ENCODE data around the gene ADISSP.

The ADISSP gene

DNA sequence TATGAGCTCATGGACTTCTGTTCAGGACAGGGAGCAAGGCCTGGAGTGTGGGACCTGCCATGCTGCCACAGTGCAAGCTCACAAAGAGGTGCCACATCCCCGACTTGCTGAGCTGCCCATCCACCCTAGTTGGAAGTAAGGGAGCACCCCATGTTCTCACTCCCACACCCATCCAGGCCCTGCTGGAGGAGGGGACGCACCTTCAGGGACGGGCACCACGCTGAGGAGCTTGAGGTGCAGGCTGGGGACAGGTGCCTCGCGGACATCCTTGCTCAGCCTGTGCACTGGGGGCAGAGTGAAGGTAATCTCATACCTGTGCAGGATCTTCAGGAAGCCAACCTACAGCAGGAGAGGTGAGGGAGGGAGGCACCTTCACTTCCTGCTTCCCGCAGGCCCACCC, 12.3 kb downstream of the ADISSP start:
- no peak for DNase-seq (ENCODE audit: low read depth)

DNA sequence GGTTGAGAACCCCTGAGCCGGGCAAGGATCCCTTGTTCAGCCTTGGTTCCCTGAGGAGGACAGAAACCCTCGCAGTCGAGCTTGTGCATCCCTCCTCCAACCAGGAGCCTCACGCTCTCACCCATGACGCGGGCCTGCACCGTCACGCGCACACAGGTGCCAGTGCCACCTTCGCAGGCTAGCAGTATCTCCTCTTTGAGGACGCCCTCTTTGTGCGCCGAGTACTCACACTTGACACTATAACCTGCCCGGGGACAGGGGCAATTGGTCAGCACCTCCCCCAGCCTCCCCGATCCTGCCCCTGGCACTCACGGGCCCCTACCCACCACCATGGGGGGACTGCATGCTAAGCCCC, 13.3 kb downstream of the ADISSP start:
- DNase-seq (ENCODE audit: low read depth): no peak

DNA sequence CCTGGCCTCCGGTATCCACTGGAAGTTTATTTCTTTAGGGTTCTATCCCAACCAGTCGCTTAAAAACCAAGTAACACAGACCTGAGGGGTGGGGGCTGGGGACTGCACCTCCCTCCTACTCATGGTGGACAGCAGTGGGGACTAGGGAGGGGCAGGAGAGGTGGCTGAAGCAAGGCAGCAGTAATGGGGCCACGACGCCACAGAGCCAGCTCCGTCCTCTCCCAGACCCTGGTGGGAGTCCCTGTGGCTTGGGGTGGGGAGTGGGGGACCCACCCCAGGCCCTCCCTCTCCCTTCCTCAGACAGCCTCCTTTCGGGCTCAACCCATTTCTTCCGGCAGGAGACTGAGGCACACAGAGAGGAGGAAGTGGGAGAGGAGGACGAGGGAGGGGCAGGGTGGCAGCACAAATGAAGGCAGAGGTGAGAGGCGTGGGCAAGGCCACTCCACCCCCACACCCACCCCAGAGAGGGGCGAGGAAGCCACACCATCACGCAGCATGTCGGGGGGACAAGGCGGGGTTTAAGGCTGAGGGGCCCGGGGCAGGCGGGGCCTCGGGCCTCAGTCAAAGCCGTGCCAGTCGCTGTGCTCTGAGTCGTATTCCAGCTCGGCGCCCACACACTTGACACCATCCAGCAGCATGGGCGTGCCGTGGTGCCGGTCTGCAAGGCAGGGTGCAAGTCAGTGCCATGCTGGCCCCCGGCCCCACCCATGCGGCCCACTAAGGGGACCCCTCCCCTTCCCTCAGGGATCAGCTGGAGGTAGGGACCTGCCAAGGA, 13.9 kb downstream of the ADISSP start:
- DNase-seq (ENCODE audit: low read depth): no peak

DNA sequence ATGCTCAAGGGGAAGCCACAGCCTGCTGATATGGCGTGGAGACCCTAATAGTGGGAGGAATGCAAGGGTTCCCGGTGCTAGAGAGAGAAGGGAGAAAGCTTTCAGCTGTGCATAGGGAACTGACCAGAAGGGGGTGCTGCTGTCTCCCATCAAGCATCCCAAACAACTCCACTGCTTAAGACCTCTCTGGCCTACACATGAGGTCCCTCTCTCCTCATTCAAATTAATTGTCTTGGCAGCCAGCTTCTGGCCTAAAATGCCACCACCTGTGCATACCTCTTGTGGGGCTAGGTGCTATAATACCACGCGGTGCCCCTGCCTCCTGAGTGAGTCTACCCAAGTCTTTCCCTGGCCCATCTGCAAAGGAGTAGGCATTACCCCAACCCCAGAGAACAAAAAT, 14.5 kb downstream of the ADISSP start:
- DNase-seq (ENCODE audit: low read depth): peak; percentile 48

DNA sequence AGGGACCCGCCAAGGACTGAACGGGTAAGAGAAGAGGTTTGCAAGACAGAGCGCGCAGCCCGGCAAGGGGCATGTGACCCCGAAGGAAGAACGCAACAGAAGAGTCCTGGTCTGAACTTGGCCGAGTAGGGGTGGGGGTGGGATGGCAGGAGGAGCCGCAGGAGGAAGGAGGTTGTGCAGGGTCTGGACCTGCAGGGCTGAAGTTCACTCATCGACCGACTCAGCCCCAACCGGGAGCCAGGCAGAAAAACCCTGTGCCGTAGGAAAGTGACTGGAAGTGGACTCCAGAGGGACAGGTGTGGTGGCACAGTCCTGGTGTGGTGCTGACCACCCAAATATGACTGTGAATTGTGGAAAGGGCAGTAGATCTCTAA, 15.2 kb downstream of the ADISSP start:
- DNase-seq (ENCODE audit: low read depth): no peak

DNA sequence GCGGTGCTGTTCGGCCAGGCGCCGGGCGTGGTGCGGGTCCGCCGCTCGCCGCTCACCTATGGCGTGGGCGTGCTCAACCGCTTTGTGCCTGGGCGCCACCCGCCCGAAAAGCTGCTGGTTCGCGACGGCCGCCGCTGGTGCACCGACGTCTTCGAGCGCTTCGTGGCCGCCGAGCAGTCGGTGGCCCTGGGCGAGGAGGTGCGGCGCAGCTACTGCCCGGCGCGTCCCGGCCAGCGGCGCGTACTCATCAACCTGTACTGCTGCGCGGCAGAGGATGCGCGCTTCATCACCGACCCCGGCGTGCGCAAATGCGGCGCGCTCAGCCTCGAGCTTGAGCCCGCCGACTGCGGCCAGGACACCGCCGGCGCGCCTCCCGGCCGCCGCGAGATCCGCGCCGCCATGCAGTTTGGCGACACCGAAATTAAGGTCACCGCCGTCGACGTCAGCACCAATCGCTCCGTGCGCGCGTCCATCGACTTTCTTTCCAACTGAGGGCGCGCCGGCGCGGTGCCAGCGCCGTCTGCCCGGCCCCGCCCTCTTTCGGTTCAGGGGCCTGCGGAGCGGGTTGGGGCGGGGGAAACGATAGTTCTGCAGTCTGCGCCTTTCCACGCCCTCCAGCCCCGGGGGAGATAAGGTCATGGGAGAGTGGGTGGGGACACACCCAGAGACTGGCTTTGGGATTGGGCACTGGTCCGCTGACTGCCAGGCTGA, 15.7 kb downstream of the ADISSP start:
- peak; percentile 18 for DNase-seq (ENCODE audit: low read depth)

DNA sequence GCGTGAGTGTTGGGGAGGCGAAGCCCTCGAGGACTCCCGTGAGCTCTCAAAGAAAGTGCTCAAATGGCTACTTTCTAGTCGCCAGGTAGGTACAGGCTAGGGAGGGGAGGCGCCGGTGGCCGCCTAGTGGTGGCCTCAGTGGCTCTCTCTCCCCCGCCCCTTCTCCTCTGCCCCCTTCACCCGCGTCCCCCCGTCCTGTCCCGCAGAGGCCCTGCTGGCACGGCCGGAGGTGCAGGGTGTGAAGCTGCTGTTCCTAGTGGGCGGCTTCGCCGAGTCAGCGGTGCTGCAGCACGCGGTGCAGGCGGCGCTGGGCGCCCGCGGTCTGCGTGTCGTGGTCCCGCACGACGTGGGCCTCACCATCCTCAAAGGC, 16.3 kb downstream of the ADISSP start:
- no peak for DNase-seq (ENCODE audit: low read depth)

DNA sequence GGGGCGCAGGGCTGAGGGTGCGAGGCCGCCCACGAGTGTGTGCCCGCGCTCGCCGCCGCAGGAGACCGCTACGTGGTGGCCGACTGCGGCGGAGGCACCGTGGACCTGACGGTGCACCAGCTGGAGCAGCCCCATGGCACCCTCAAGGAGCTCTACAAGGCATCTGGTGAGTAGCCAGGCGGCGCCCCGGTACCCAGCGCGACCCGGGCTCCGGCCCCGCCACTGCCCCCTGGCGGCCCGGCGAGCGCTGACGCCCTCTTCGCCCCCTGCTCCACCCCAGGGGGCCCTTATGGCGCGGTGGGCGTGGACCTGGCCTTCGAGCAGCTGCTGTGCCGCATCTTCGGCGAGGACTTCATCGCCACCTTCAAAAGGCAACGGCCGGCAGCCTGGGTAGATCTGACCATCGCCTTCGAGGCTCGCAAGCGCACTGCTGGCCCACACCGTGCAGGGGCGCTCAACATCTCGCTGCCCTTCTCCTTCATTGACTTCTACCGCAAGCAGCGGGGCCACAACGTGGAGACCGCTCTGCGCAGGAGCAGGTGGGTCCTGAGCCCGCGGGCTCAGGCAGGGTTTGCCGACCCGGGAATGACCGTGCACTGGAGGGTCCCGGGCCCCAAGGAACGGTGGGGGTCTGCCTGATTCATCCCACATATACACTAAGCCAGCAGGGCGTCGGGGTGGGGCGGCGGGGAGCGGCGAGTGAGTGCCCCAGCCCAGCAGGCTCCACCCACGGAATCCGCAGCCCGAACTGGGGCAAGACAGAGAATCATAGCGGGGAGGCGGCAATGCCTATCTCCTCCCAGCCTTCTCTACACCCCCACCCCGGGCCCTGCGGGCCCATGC, 17.6 kb downstream of the ADISSP start:
- DNase-seq (ENCODE audit: low read depth): peak; percentile 10

DNA sequence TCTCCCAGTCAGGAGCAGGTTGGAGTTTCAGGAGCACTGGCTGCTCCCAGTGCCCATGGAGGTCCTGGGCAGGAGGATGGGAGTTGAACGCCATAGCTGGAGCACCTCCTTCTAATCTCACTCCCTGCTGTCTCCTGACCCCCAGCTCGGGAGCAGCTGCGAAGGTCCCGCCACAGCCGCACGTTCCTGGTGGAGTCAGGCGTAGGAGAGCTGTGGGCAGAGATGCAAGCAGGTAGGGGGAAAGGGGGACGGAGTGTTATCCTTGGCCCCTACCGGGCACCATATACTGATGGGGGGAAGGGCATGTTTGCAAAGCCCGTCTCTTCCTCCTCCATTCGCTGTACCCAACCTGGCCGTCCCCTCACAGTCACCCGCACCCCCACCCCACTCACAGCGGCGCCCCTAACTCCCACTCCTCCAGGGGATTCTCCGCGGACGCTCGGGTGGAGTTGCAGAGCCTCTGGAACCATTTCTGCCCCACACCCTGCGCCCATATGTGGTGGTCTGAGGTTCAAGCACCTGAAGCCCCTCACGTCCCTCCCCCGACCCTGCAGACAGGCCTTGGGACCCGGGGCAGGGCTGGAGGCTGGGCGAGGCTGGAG, 18.4 kb downstream of the ADISSP start:
- DNase-seq (ENCODE audit: low read depth): no peak

DNA sequence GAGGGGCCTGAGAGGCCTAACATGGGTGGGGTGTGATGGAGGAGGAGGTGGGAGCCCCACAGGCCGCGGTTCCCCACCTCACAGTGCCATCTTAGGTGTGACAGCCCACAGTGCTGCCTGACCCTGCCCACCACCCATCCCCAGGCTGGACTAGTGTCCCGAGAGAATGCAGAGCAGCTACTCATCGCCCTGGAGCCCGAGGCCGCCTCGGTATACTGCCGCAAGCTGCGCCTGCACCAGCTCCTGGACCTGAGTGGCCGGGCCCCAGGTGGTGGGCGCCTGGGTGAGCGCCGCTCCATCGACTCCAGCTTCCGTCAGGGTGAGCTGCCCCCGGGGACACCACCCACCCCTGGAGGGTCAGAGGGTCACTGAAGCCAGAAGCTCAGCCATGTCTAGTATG, 19.5 kb downstream of the ADISSP start:
- DNase-seq (ENCODE audit: low read depth): no peak

DNA sequence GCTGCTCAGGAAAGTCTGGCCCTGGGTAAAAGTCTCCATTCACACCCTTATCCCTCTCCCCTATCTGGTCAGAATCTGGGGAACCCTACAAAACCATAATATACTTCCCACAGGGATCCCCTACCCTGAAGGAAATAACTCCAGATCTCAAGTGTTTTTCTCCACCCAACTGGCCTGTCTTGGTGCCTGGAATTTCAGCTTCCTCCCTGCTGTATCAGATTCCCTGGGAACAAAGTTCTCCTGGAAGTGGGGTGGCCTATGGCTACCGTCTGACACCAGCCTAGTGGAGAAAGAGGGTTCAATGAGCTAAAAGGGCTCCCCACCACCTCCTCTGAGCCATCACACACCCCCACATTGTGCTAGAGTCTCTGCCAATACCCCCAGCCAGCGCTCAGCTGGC, 20.1 kb downstream of the ADISSP start:
- DNase-seq (ENCODE audit: low read depth): no peak

DNA sequence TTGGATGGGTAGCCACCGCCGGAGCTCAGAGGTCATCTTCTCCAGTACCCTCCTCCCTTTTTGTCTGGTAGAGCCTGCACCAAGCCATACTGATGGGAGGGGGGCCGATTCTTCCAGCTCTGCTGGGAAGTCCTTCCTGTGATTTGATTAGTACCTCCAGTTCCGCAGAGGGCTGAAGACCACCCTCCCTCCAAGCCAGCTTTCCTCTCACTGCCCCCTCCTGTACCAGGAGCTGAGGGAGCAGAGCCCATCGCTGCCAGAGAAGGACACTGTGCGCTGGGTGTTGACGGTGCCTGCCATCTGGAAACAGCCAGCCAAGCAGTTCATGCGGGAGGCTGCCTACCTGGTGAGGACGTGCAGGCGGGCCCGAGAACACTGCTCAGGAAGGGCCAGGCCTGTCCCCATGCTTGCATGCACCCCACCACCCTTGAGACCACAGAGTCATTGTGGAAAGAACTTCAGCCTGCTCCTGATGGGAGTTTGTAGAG, 21.8 kb downstream of the ADISSP start:
- no peak for DNase-seq (ENCODE audit: low read depth)

DNA sequence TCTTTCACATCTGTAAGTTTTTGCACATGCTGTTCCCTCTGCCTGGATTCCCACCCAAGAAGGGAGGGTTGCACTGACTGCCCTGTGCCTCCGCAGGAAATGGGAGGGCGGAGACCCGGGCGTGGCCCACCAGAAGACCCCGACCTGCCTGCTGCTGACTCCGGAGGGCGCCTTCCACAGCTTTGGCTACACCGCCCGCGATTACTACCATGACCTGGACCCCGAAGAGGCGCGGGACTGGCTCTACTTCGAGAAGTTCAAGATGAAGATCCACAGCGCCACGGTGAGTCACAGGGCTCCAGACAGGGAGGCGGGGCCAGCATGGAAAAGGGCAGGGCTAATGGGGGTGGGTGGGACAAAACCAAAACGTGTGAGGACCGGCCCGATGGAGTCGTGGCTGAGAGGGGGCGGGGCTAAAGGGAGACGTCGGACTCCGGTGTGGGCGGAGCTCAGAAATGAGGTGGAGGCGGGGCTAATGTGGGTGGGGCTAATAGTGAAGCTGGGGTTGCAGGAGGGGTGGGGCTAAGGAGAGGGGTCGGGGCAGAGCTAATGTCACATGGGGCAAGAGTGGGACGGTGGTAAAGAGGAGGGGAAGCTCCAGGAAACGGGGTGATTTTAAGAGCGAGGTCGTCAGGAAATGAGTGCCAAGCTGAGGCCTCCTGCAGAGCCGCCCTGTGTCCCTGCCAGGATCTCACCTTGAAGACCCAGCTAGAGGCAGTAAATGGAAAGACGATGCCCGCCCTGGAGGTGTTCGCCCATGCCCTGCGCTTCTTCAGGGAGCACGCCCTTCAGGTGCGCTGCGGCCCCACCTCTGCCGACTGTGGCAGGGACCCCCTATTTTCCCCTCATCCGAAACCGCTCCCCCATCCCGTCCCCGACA, 22.5 kb downstream of the ADISSP start:
- DNase-seq (ENCODE audit: low read depth): peak; percentile 57

DNA sequence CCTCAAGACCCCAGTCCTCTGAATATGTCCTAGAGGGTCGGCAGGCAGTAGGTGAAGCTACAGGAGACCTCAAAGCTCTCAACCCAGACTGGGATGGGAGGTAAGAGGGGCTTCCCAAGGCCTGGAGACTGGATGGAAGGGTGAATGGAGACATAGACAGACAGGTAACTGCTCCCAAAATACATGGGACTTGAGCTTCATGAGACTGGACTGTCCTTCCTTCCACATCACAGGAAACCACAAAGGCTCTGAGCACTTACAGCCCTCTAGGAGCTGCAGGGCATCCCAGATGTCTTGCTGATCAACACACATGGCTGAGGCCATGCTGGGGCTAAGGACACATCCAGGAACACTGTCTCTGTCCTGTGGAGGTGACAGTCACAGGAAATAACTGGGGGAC, 23.5 kb downstream of the ADISSP start:
- no peak for DNase-seq (ENCODE audit: low read depth)

DNA sequence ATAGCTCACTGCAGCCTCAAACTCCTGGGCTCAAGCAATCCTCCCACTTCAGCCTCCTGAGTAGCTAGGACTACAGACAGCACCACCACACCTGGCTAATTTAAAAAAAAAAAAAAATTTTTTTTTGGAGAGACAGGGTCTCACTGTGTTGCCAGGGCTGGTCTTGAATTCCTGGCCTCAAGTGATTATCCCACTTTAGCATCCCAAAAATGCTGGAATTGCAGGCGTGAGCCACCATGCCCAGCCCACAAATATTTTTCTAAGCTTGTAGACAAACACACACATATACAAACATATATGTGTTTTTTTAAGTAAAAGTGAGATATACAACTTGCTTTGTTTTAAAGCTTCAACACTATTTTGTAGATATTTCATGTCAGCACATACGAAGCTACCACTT, 24.3 kb downstream of the ADISSP start:
- no peak for DNase-seq (ENCODE audit: low read depth)

DNA sequence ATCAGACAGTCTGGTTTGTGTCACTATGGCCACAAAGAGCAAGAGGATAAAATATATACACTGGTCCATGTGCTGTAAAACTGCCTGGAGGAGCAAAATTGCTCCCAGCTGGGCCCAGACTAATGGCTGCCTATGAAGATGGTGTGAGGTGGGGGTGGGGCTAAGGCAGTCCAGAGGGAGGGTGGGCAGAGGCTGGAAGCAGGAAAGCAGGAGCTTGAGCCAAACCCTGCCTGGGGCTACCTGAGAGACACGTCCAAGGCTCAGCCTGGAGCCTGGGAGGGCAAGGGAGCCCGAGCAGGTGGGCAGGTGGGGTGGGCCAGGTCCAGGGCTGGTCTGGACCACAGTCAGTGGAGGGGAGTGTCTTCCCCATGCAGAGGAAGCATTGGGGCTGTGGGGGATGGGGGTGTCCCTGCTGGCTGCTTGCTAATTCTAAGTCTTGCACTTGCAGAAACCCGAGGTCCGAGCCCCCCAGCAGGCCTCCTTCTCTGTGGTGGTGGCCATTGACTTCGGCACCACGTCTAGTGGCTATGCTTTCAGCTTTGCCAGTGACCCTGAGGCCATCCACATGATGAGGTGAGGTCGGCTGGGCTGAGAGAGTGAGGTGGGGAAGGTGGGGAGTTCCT, 25.6 kb downstream of the ADISSP start:
- DNase-seq (ENCODE audit: low read depth): no peak

DNA sequence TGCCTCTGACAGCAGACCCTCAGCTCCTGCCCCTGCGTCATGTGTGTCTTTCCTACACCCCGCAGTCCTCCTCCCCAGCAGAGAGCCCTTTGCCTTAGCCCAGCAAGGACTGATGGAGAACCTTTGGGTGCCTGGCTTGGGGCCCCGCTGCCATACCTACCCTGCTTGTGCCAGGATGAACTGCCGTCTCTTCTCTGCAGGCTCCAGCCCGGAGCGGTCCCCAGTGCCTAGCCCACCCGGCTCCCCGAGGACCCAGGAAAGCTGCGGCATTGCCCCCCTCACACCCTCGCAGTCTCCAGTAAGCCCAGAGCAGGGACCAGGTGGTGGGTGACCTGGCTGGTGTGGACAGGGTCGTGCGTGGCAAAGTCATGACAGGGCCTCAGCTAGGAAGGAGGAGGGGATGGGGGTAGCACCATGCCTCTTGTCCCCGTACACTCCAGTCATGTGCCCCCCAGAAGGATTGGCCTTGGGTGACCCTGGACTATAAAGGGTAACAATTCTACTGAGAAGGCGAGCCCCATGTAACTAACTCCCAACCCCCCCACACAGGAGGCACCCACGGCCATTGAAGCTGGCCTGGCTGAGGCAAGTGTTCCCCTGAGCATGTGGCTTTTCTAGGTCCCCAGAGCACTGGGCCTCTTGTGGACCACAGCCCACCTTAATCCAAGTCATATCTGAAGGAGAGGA, 26.8 kb downstream of the ADISSP start:
- DNase-seq (ENCODE audit: low read depth): no peak

DNA sequence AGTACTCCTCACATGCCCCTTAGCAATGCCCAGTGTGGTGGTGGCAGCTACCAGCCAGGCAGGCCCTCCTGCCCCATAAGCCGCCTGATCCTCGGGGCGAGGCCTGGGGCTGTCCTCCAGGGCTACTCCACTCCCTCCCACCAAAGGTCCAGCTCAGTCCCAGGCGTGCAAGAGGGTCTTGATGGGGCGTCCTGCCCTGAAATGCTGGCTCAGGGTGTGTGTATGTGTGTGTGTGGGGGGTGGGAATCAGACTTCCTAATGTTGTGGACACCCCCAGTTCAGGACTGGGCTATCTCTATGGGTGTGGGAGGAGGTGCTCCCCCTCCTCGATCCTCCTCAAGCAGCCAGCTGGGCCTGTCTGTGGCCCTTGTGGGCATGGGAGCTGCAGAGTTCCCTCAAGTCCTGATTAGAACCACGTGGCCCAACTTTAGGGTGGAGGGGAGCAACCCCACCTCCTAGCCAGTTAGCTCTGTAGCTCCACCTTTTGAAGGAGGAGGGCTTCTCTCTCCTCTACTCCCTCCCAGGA, 27.6 kb downstream of the ADISSP start:
- no peak for DNase-seq (ENCODE audit: low read depth)

DNA sequence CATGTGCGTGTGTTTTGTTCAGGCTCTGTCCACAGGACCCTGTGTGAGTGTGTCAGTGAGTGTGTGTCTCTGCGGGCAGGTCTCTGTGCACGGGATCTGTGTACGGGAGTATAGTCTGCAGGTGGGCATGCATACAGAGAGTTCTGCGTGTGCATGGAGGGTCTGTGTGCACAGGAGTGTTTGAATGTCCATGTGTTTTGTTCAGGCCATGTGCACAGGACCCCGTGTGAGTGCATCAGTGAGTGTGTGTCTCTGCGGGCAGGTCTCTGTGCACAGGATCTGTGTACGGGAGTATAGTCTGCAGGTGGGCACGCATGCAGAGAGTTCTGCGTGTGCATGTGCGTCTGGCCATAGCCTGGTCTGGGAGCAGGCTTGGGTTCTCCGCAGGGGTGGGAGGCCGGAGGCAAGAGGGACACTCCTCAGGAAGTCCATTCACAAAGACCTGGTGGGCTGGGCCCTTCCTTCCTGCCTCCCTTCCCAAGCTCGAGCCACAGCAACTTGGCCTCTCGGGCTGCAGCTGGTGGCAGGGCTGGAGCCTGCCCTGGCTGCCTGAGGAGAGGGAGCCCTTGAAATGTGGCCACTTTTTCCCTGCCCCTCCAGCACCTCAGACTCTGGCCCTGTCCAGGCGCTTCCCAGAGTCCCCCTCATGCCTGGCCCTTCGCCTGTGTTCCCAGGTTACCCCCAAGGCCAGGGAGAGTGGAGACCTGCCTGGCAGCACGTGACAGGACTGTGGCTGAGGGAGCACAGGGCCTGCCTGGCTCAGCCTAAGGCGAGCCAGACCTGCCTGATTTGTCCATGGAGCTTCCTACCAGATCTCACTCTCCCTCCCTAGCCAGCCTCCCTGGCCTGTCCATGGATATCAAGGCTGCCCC, 28.3 kb downstream of the ADISSP start:
- DNase-seq (ENCODE audit: low read depth): no peak
